GM21515 (cell line): Measurements from ENCODE around the gene MAGI2.

Source experiments
- ATAC-seq: cut with Tn5 transposase; IDR thresholded peaks from one replicate; pipeline ENCODE4 v1.9.1; 2021; ENCODE audit not compliant: unreplicated experiment

The MAGI2 gene

GRCh38 chr7:78835897-78836296, 617.6 kb downstream of the MAGI2 start:
- ATAC-seq = no peak

GRCh38 chr7:78828317-78828716, 625.1 kb downstream of the MAGI2 start:
- ATAC-seq = no peak

- no peak for ATAC-seq
Measured at GRCh38 chr7:78803501-78804127, 649.9 kb downstream of the MAGI2 start.

- no peak for ATAC-seq
Measured at GRCh38 chr7:78794101-78794500, 659.4 kb downstream of the MAGI2 start.

- ATAC-seq = no peak
Measured at GRCh38 chr7:78792624-78793023, 660.8 kb downstream of the MAGI2 start.

GRCh38 chr7:78792006-78792405, 661.5 kb downstream of the MAGI2 start:
- ATAC-seq = no peak

GRCh38 chr7:78788464-78788863, 665.0 kb downstream of the MAGI2 start:
- ATAC-seq = no peak

- no peak for ATAC-seq
Measured at GRCh38 chr7:78787854-78788253, 665.6 kb downstream of the MAGI2 start.

GRCh38 chr7:78786055-78786454, 667.4 kb downstream of the MAGI2 start:
- no peak for ATAC-seq

GRCh38 chr7:78783179-78783962, 670.1 kb downstream of the MAGI2 start:
- peak; percentile 48 for ATAC-seq

GRCh38 chr7:78780560-78780959, 672.9 kb downstream of the MAGI2 start:
- ATAC-seq = no peak

GRCh38 chr7:78779788-78780187, 673.7 kb downstream of the MAGI2 start:
- no peak for ATAC-seq

GRCh38 chr7:78777829-78778228, 675.6 kb downstream of the MAGI2 start:
- no peak for ATAC-seq

GRCh38 chr7:78770422-78771410, 682.8 kb downstream of the MAGI2 start:
- ATAC-seq = peak; percentile 44

- ATAC-seq = peak; percentile 80
Measured at GRCh38 chr7:78769481-78770101, 683.9 kb downstream of the MAGI2 start.

GRCh38 chr7:78768859-78769258, 684.6 kb downstream of the MAGI2 start:
- no peak for ATAC-seq

GRCh38 chr7:78765943-78766729, 687.3 kb downstream of the MAGI2 start:
- ATAC-seq = no peak

GRCh38 chr7:78764571-78764970, 688.9 kb downstream of the MAGI2 start:
- ATAC-seq = no peak

GRCh38 chr7:78762625-78763024, 690.8 kb downstream of the MAGI2 start:
- ATAC-seq = no peak
